ENCODE results near the gene RPS15.

Gene RPS15

DNA sequence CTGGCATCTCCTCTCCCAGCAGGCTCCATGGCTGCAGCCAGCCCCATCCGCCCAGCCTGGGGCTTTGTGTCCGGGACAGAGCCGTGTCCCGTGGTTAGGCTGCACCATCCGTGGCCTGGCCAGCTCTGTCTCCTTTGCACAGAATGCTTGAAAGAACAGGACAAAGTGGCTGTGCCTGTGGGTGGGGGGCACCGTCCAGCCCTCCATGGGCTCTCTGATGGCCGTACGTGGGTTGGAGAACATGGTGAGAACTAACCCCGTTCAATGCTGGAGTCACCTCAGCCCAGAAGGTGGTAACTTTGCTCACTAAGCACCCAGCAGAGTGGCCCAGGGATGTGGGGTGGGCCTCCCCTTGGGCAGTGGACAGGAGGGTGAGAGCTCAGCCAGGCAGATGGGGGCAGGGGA is 2.8 kb downstream of the RPS15 start:
- Histone ChIP-seq H3K9me3 (ENCODE audit: severe bottlenecking) (no peaks in the 10 kb centered on the region), H3K4me3 (ENCODE audit: low read depth, low read length) (no peak overlapping the region), H3K27me3 (ENCODE audit: insufficient read depth, low read depth, severe bottlenecking) (no peaks in the 10 kb centered on the region), H3K36me3 (peaks cover 45% of the 10 kb centered on the region), H3K27ac (no peak overlapping the region)
- no peak for DNase-seq
- TF ChIP-seq, protein P1, sequence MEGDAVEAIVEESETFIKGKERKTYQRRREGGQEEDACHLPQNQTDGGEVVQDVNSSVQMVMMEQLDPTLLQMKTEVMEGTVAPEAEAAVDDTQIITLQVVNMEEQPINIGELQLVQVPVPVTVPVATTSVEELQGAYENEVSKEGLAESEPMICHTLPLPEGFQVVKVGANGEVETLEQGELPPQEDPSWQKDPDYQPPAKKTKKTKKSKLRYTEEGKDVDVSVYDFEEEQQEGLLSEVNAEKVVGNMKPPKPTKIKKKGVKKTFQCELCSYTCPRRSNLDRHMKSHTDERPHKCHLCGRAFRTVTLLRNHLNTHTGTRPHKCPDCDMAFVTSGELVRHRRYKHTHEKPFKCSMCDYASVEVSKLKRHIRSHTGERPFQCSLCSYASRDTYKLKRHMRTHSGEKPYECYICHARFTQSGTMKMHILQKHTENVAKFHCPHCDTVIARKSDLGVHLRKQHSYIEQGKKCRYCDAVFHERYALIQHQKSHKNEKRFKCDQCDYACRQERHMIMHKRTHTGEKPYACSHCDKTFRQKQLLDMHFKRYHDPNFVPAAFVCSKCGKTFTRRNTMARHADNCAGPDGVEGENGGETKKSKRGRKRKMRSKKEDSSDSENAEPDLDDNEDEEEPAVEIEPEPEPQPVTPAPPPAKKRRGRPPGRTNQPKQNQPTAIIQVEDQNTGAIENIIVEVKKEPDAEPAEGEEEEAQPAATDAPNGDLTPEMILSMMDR (IDR thresholded peaks at IDR 0.05; ENCODE audit: low read depth, low read length) = no peak

DNA sequence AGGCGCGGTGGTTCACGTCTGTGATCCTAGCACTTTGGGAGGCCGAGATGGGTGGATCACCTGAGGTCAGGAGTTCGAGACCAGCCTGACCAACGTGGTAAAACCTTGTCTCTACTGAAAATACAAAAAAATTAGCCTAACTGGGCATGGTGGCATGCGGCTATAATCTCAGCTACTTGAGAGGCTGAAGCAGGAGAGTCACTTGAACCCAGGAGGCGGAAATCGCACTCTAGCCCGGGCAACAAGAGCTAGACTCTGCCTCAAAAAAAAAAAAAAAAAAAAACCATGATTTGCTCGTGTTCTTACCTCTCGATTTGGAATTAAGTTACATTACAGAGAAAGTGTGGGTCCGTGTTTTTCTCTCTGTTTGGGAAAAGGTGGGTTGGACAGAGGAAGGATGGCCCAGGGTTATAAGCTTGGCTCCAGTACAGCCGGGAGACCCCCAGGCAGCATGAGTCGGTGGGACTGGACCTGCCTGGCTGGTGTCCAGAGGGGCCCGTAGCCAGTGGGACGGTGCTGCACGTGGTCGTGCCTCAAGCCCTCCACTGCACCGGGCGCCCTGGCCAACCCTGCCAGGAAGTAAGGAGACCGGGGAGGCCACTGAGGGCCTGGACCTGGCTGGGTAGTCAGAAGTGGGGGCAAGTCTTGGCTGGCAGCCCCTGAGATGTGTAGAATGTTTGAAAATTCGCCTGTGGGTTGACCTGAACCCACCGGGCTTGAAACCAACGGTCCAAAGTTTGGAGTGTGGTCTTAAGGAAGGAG is 3.7 kb downstream of the RPS15 start:
- no peak overlapping the region for H3K27ac ChIP-seq
- H3K27me3 ChIP-seq (ENCODE audit: insufficient read depth, low read depth, severe bottlenecking) = peaks cover 7% of the 10 kb centered on the region
- no peak for DNase-seq
- H3K4me3 ChIP-seq (ENCODE audit: low read depth, low read length) = no peak overlapping the region
- peaks cover 44% of the 10 kb centered on the region for H3K36me3 ChIP-seq
- TF ChIP-seq, protein P1 (IDR thresholded peaks at IDR 0.05; ENCODE audit: low read depth, low read length) = no peak
- H3K9me3 ChIP-seq (ENCODE audit: severe bottlenecking) = no peaks in the 10 kb centered on the region

DNA sequence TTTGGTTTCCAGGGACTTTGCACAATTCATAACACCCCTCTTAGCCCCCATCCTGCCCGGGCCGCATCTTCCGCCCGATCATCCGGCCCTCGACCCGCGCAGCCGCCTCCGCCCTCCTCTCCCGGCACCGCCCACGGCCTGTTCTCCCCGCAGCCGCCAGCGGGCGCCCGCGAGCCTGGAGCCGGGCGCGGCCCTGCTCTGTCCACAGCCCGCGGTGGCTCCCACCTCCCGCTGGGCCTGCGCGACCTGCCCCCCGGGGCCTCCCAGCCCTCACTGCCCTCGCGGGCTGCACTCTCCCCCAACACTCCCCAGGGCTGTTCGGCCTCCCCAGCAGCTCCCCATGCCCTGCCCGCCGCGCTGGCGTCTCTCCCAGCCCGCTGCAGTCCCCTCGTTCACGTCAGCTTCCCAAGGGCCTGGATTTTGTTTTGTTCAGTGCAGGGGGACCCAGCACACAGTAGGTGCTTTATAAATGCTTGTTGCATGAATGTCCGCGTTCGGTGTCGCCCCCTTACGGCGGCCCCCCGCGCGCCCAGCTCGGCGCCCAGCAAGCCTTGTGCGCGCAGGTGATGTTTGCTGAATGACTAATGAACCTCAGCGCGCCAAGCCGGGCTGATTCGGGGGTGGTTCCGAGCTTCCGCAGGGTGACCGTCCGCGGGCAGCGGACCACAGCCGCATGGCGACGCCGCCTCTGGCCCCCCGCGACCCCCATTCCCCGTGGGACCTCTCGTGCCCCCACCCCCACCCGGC is 7.2 kb downstream of the RPS15 start:
- DNase-seq = peak; percentile 80
- TF ChIP-seq, protein P1 (IDR thresholded peaks at IDR 0.05; ENCODE audit: low read depth, low read length) = peak; percentile 96
- peaks cover 22% of the 10 kb centered on the region for H3K27me3 ChIP-seq (ENCODE audit: insufficient read depth, low read depth, severe bottlenecking)
- H3K4me3 ChIP-seq (ENCODE audit: low read depth, low read length) = peak overlapping the region; percentile 60
- H3K36me3 ChIP-seq = peaks cover 26% of the 10 kb centered on the region
- H3K27ac ChIP-seq = peak overlapping the region; percentile 67
- no peaks in the 10 kb centered on the region for H3K9me3 ChIP-seq (ENCODE audit: severe bottlenecking)

DNA sequence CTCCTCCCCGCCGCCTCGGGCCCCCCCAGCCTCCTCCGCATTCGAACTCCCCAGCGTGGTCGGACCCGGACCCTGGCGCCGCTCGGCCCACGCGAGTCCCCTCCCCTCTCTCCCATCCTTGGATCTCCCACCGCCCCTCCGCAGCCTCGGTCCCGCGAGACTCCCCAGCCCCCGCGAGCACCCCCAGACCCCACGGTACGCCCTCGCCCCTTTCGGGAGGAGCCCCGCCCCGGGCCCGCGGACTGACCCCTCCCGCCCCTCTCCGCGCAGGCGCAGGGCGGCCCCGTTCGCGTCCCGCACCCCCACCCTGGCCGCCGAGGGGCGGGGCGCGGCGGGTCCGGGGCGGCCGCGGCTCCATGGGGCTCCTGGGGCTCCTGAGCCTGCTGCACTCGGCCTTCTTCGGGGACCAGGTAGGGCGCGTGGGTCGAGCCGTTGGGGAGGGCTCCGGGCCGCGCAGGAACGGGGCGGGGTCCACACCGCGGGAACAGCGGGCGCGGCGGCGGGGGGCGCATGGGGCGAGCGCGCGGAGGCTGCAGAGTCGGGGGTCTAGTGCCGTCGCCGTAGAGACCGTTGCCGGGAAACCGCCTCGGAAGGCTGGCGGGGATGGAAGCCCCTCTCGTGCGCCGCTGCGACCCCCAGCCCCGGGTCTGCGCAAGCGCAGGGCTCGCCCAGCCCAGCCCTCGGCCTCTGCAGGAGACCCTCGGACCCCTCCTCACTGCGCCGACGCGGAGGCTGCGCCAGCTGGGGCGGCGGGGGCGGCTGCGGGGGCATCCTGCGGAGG is 7.9 kb downstream of the RPS15 start:
- peak; percentile 78 for DNase-seq
- H3K36me3 ChIP-seq = peaks cover 19% of the 10 kb centered on the region
- no peaks in the 10 kb centered on the region for H3K9me3 ChIP-seq (ENCODE audit: severe bottlenecking)
- peak overlapping the region; percentile 60 for H3K4me3 ChIP-seq (ENCODE audit: low read depth, low read length)
- TF ChIP-seq, protein P1 (IDR thresholded peaks at IDR 0.05; ENCODE audit: low read depth, low read length) = no peak
- H3K27me3 ChIP-seq (ENCODE audit: insufficient read depth, low read depth, severe bottlenecking) = peaks cover 30% of the 10 kb centered on the region
- peak overlapping the region; percentile 34; the same call in 1 of the 2 replicates for H3K27ac ChIP-seq

DNA sequence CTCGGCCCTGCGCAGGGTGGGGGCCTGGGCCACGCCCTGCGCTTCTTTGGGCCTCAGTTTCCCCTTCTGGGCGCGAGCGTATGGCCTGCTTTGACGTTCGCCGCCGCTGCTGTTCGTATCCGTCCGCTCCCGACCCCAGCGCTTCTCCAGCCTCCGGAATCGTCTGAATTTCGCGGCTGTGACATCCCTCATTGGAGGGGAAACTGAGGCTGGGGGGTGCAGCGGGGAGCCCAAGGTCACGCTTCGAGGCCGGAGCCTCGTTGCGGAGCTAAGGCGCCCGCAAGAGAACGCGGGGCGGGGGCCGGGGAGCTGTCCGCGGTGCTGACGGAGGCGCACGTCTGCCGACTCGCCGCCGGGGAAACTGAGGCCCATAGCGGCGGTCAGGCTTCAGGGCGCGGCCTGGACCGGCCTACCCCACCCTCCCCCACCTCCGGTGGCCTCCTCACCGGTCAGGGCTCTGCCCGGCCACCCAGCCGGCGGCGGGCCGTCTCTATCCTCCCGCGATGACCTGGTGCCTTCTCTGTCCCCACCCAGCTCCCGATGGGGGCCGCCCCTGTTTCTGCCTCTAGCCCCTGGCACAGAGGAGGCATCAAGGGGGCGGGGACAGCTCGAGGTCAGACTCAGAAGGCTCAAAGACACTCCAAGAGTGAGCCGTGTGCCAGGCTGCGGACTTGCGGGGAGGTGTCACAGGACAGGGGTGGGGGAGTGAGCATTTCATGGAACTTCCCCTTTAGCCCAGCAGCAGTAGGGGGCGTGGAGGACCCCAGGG is 8.7 kb downstream of the RPS15 start:
- TF ChIP-seq, protein P1 (IDR thresholded peaks at IDR 0.05; ENCODE audit: low read depth, low read length) = no peak
- Histone ChIP-seq H3K27me3 (ENCODE audit: insufficient read depth, low read depth, severe bottlenecking) (peaks cover 37% of the 10 kb centered on the region), H3K27ac (no peak overlapping the region), H3K9me3 (ENCODE audit: severe bottlenecking) (no peaks in the 10 kb centered on the region), H3K4me3 (ENCODE audit: low read depth, low read length) (peak overlapping the region; percentile 56), H3K36me3 (peaks cover 11% of the 10 kb centered on the region)
- DNase-seq = peak; percentile 33
